ENCODE measurements around the gene TMEM132A. TPM values are rescaled to one million over a fixed set of nuclear protein-coding genes. Genes with fewer than 3 reads are reported as not detected.

The TMEM132A gene
- total RNA-seq, 1 donor from 2014 or later = 197 TPM

GRCh38 chr11:60955571-60955970 is 31.3 kb downstream of the TMEM132A start:
- Mint-ChIP-seq H3K4me1 (peaks cover 24% of the 10 kb centered on the region), H3K9me3 (peaks cover under 1% of the 10 kb centered on the region), H3K27ac (no peak overlapping the region), H3K27me3 (ENCODE audit: low read depth) (peaks cover 28% of the 10 kb centered on the region), H3K36me3 (no peaks in the 10 kb centered on the region), H3K4me3 (no peak overlapping the region)
- DNase-seq (ENCODE audit: low spot score in 2 of 2, unreplicated experiment in 2 of 2) = no peak
- no peak for TF ChIP-seq CTCF (IDR thresholded peaks at IDR 0.05; ENCODE audit: unreplicated experiment)

GRCh38 chr11:60957188-60957587 is 32.9 kb downstream of the TMEM132A start:
- Mint-ChIP-seq H3K4me3 (no peak overlapping the region), H3K27me3 (ENCODE audit: low read depth) (peaks cover 20% of the 10 kb centered on the region), H3K27ac (no peak overlapping the region), H3K36me3 (no peaks in the 10 kb centered on the region), H3K4me1 (peaks cover 18% of the 10 kb centered on the region), H3K9me3 (peaks cover 7% of the 10 kb centered on the region)
- TF ChIP-seq CTCF (IDR thresholded peaks at IDR 0.05; ENCODE audit: unreplicated experiment) = no peak
- no peak for DNase-seq (ENCODE audit: low spot score in 2 of 2, unreplicated experiment in 2 of 2)

- Mint-ChIP-seq H3K27me3 (ENCODE audit: low read depth) (peaks cover 13% of the 10 kb centered on the region), H3K4me3 (no peak overlapping the region), H3K9me3 (peaks cover 7% of the 10 kb centered on the region), H3K27ac (no peak overlapping the region), H3K36me3 (no peaks in the 10 kb centered on the region), H3K4me1 (peaks cover 13% of the 10 kb centered on the region)
- no peak for TF ChIP-seq CTCF (IDR thresholded peaks at IDR 0.05; ENCODE audit: unreplicated experiment)
- DNase-seq (ENCODE audit: low spot score in 2 of 2, unreplicated experiment in 2 of 2) = no peak
Observed at GRCh38 chr11:60959431-60959830, 35.2 kb downstream of the TMEM132A start.

- H3K27ac Mint-ChIP-seq = no peak overlapping the region
- peaks cover 13% of the 10 kb centered on the region for H3K27me3 Mint-ChIP-seq (ENCODE audit: low read depth)
- no peak for DNase-seq (ENCODE audit: low spot score in 2 of 2, unreplicated experiment in 2 of 2)
- peaks cover 13% of the 10 kb centered on the region for H3K4me1 Mint-ChIP-seq
- no peak overlapping the region for H3K4me3 Mint-ChIP-seq
- no peaks in the 10 kb centered on the region for H3K36me3 Mint-ChIP-seq
- no peak for TF ChIP-seq CTCF (IDR thresholded peaks at IDR 0.05; ENCODE audit: unreplicated experiment)
- H3K9me3 Mint-ChIP-seq = peaks cover 7% of the 10 kb centered on the region
Observed at GRCh38 chr11:60960405-60960804, 36.1 kb downstream of the TMEM132A start.

- peaks cover 2% of the 10 kb centered on the region for H3K36me3 Mint-ChIP-seq
- H3K27ac Mint-ChIP-seq = no peak overlapping the region
- peaks cover 11% of the 10 kb centered on the region for H3K27me3 Mint-ChIP-seq (ENCODE audit: low read depth)
- TF ChIP-seq CTCF (IDR thresholded peaks at IDR 0.05; ENCODE audit: unreplicated experiment) = no peak
- H3K9me3 Mint-ChIP-seq = peaks cover 22% of the 10 kb centered on the region
- no peak for DNase-seq (ENCODE audit: low spot score in 2 of 2, unreplicated experiment in 2 of 2)
- H3K4me1 Mint-ChIP-seq = peaks cover 3% of the 10 kb centered on the region
- no peak overlapping the region for H3K4me3 Mint-ChIP-seq
Observed at GRCh38 chr11:60964801-60965200, 40.5 kb downstream of the TMEM132A start.

- Mint-ChIP-seq H3K4me1 (no peaks in the 10 kb centered on the region), H3K27me3 (ENCODE audit: low read depth) (peaks cover 12% of the 10 kb centered on the region), H3K36me3 (peaks cover 2% of the 10 kb centered on the region), H3K27ac (no peak overlapping the region), H3K4me3 (no peak overlapping the region), H3K9me3 (peaks cover 15% of the 10 kb centered on the region)
- no peak for DNase-seq (ENCODE audit: low spot score in 2 of 2, unreplicated experiment in 2 of 2)
- TF ChIP-seq CTCF (IDR thresholded peaks at IDR 0.05; ENCODE audit: unreplicated experiment) = no peak
Observed at GRCh38 chr11:60966890-60967289, 42.6 kb downstream of the TMEM132A start.
